Keratinocyte (primary cell): Measurements from ENCODE around the gene PPTC7. TPM values are rescaled to one million over a fixed set of nuclear protein-coding genes. Genes with fewer than 3 reads are reported as not detected.
"Not testable (repeated sequence)": the region's sequence is repeated elsewhere in the genome, so short reads cannot be mapped to it uniquely, and the experiment has no call there.

Experiments used
- DNase-seq: peaks from one replicate; pipeline ENCODE4 v3.0.0-alpha.2; 2011; ENCODE audit warnings: low read depth, missing footprints, low spot score
- FAIRE-seq: peaks from 2 replicates; lab custom pipeline; 2011; peaks lifted over from hg19 to GRCh38; lab: Jason Lieb, UNC
- H2AFZ ChIP-seq: 2 replicates; pipeline ENCODE4 v1.6.0; 2012; ENCODE audit warnings: low read length, control low read depth, inconsistent platforms; ENCODE audit not compliant: control insufficient read depth
- H3K27ac ChIP-seq: 2 replicates; pipeline ENCODE4 v1.5.1; 2011; ENCODE audit warnings: low read length; ENCODE audit not compliant: control insufficient read depth, insufficient read depth
- H3K27me3 ChIP-seq: 3 replicates; pipeline ENCODE4 v1.6.0; 2011; ENCODE audit warnings: low read length; ENCODE audit not compliant: control insufficient read depth, insufficient read depth; ENCODE audit errors: extremely low read depth
- H3K36me3 ChIP-seq, 2 experiments: 2 replicates in 1 of 2; 3 replicates in 1 of 2; pipeline ENCODE4 v1.5.1; 2011; ENCODE audit warnings: low read length in 2 of 2, mild to moderate bottlenecking in 1 of 2; ENCODE audit not compliant: control insufficient read depth in 2 of 2, insufficient read depth in 2 of 2; ENCODE audit errors: extremely low read depth in 1 of 2
- H3K4me1 ChIP-seq: 3 replicates; pipeline ENCODE4 v1.5.1; 2011; ENCODE audit warnings: low read length; ENCODE audit not compliant: control insufficient read depth, insufficient read depth; ENCODE audit errors: extremely low read depth
- H3K4me2 ChIP-seq: 3 replicates; pipeline ENCODE4 v1.6.0; 2011; ENCODE audit warnings: low read depth, low read length; ENCODE audit not compliant: control insufficient read depth, insufficient read depth; ENCODE audit errors: extremely low read depth
- H3K4me3 ChIP-seq, 3 experiments: fragments of 200-600 bp in 1 of 3; sonication (generic) in 1 of 3; 2 replicates in 2 of 3; 3 replicates in 1 of 3; pipeline ENCODE4 v1.5.1; 2011 to 2016; ENCODE audit warnings: low read length in 3 of 3, mild to moderate bottlenecking in 3 of 3, control low read depth in 2 of 3, inconsistent platforms in 1 of 3, low read depth in 1 of 3, mixed read lengths in 1 of 3, mixed run types in 1 of 3, moderate library complexity in 1 of 3; ENCODE audit not compliant: control insufficient read depth in 2 of 3, insufficient read depth in 2 of 3; ENCODE audit errors: extremely low read depth in 1 of 3
- H3K79me2 ChIP-seq: 2 replicates; pipeline ENCODE4 v1.6.0; 2012; ENCODE audit warnings: low read length; ENCODE audit not compliant: control insufficient read depth, insufficient read depth
- H3K9ac ChIP-seq: 3 replicates; pipeline ENCODE4 v1.6.0; 2011; ENCODE audit warnings: low read length; ENCODE audit not compliant: control insufficient read depth, insufficient read depth; ENCODE audit errors: extremely low read depth
- H3K9me1 ChIP-seq: 3 replicates; pipeline ENCODE4 v1.6.0; 2011; ENCODE audit warnings: low read length; ENCODE audit not compliant: control insufficient read depth, insufficient read depth; ENCODE audit errors: extremely low read depth
- H3K9me3 ChIP-seq: 2 replicates; pipeline ENCODE4 v1.5.1; 2012; ENCODE audit warnings: low read depth, low read length; ENCODE audit not compliant: control insufficient read depth
- H4K20me1 ChIP-seq: 3 replicates; pipeline ENCODE4 v1.6.0; 2011; ENCODE audit warnings: low read length; ENCODE audit not compliant: control insufficient read depth, insufficient read depth; ENCODE audit errors: extremely low read depth
- EZH2 ChIP-seq: IDR thresholded peaks from one replicate; pipeline ENCODE4 v1.6.1; 2012; ENCODE audit warnings: inconsistent platforms, mild to moderate bottlenecking, low read length, moderate library complexity
- dilution Hi-C: fragments of 300-500 bp; cut with MboI; formaldehyde crosslinking; loops from one replicate; pipeline ENCODE4 v1.7.0; 2020; ENCODE audit warnings: low sequenced_read_pairs; ENCODE audit not compliant: extremely low pct_ligation_motif_present
- polyA plus RNA-seq, 5 experiments: library from polyadenylated mRNA; depleted of rRNA in 3 of 5; stranded (reverse) in 3 of 5; stranded (forward) in 1 of 5; unstranded in 1 of 5; fragments of >200 nt; gene quantifications; 1 replicate in 1 of 5; 2 replicates in 3 of 5; 3 replicates in 1 of 5; pipeline versions ENCODE4 v1.2.1 to v1.2.3, GENCODE V29; 2011 to 2012; ENCODE audit warnings: missing spikeins in 2 of 5, low read depth in 1 of 5, low replicate concordance in 1 of 5
- TF ChIP-seq, protein P1 (sequence below), 3 experiments: IDR thresholded peaks in 1 of 3; conservative IDR thresholded peaks in 1 of 3; optimal IDR thresholded peaks in 1 of 3; 2 replicates in 2 of 3; 3 replicates in 1 of 3; pipeline versions ENCODE3 to v1.5.1; 2011; ENCODE audit warnings: low read length in 3 of 3, mild to moderate bottlenecking in 3 of 3, moderate library complexity in 2 of 3, control low read depth in 1 of 3, inconsistent platforms in 1 of 3; ENCODE audit not compliant: insufficient read depth in 2 of 3; ENCODE audit errors: extremely low read depth in 1 of 3

Gene PPTC7
- polyA plus RNA-seq, 1 donor (not counting 4 experiments of a cell fraction or from before 2014, with no cell fraction given) = 35.9 TPM

DNA sequence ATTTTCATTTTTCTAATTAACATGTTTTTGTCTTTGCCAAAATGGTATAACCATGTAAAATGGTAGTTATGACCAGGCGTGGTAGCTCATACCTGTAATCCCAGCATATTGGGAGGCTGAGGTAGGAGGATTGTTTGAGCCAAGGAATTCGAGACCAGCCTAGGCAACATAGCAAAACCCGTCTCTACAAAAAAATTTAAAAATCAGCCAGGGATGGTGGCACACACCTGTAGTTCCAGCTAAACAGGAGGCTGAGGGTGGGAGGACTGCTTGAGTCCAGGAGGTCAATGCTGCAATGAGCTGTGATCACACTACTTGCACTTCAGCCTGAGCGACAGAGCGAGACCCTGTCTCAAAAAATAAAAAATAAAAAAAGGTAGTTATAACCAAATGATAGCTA lies 23.1 kb downstream of the PPTC7 start:
- H3K4me3 ChIP-seq = no peak overlapping the region
- H2AFZ ChIP-seq = no peak overlapping the region
- TF ChIP-seq, protein P1, sequence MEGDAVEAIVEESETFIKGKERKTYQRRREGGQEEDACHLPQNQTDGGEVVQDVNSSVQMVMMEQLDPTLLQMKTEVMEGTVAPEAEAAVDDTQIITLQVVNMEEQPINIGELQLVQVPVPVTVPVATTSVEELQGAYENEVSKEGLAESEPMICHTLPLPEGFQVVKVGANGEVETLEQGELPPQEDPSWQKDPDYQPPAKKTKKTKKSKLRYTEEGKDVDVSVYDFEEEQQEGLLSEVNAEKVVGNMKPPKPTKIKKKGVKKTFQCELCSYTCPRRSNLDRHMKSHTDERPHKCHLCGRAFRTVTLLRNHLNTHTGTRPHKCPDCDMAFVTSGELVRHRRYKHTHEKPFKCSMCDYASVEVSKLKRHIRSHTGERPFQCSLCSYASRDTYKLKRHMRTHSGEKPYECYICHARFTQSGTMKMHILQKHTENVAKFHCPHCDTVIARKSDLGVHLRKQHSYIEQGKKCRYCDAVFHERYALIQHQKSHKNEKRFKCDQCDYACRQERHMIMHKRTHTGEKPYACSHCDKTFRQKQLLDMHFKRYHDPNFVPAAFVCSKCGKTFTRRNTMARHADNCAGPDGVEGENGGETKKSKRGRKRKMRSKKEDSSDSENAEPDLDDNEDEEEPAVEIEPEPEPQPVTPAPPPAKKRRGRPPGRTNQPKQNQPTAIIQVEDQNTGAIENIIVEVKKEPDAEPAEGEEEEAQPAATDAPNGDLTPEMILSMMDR (optimal IDR thresholded peaks at IDR 0.05 in 1 of 3, IDR thresholded peaks at IDR 0.05 in 1 of 3, conservative IDR thresholded peaks at IDR 0.05 in 1 of 3; ENCODE audit: extremely low read depth in 1 of 3, insufficient read depth in 2 of 3, low read length in 3 of 3) = no peak
- no peak for TF ChIP-seq EZH2
- no peaks in the 10 kb centered on the region for H4K20me1 ChIP-seq
- H3K4me1 ChIP-seq = peaks cover 34% of the 10 kb centered on the region
- dilution Hi-C loops = no loop called here
- H3K36me3 ChIP-seq = peaks cover 0 to 5% of the 10 kb centered on the region in 2 experiments
- H3K9me3 ChIP-seq = no peaks in the 10 kb centered on the region
- H3K79me2 ChIP-seq = peaks cover 98% of the 10 kb centered on the region
- no peak overlapping the region for H3K9ac ChIP-seq
- H3K27ac ChIP-seq = no peak overlapping the region
- no peak for DNase-seq
- H3K9me1 ChIP-seq = peaks cover 2% of the 10 kb centered on the region
- H3K27me3 ChIP-seq = no peaks in the 10 kb centered on the region
- FAIRE-seq = no peak
- no peak overlapping the region for H3K4me2 ChIP-seq

DNA sequence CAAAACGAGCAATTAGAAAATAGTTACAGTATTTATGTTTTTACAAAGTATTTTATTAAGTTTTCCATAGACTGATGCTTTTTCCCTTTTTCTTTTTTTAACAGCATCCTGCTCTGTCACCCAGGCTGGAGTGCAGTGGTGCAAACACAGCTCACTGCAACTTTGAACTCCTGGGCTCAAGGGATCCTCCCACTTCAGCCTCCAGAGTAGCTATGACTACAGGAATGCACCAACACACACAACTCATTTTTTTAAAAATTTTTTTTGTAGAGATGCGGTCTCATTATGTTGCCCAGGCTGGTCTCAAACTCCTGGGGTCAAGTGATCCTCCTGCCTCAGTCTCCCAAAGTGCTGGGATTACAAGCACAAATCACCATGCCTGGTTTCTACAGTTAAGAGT lies 24.2 kb downstream of the PPTC7 start:
- H3K9me3 ChIP-seq, H3K9me1 ChIP-seq, FAIRE-seq, H2AFZ ChIP-seq, H3K36me3 ChIP-seq, H3K27me3 ChIP-seq, H4K20me1 ChIP-seq, H3K9ac ChIP-seq, dilution Hi-C loops, DNase-seq, H3K27ac ChIP-seq, H3K4me3 ChIP-seq, H3K4me2 ChIP-seq: not testable (repeated sequence)
- Histone ChIP-seq H3K4me1 (peaks cover 26% of the 10 kb centered on the region), H3K79me2 (peaks cover 98% of the 10 kb centered on the region)

DNA sequence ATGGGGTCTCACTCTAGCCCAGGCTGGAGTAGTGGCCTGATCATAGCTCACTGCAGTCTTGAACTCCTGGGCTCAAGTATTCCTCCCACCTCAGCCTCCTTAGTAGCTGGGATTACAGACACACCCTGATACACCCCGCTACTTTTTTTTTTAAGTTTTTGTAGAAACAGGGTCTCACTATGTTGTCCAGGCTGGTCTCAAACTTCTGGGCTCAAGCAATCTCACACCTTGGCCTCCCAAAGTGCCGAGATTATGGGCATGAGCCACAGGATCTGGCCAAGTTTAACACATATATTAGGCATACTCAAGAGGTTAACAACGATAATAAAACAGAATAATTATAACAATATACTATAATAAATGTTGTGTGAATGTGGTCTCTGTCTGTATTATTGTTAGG lies 25.8 kb downstream of the PPTC7 start:
- Histone ChIP-seq H3K4me2 (no peak overlapping the region), H2AFZ (no peak overlapping the region), H3K27me3 (no peaks in the 10 kb centered on the region), H3K27ac (no peak overlapping the region), H3K79me2 (peaks cover 97% of the 10 kb centered on the region), H3K4me1 (peaks cover 19% of the 10 kb centered on the region), H3K4me3 (no peak overlapping the region), H4K20me1 (no peaks in the 10 kb centered on the region), H3K9me3 (no peaks in the 10 kb centered on the region), H3K9me1 (peaks cover 2% of the 10 kb centered on the region), H3K9ac (no peak overlapping the region), H3K36me3 (peaks cover 0 to 11% of the 10 kb centered on the region in 2 experiments)
- no peak for TF ChIP-seq EZH2
- TF ChIP-seq, protein P1 (optimal IDR thresholded peaks at IDR 0.05 in 1 of 3, IDR thresholded peaks at IDR 0.05 in 1 of 3, conservative IDR thresholded peaks at IDR 0.05 in 1 of 3; ENCODE audit: extremely low read depth in 1 of 3, insufficient read depth in 2 of 3, low read length in 3 of 3) = no peak
- no peak for FAIRE-seq
- dilution Hi-C loops = no loop called here
- DNase-seq = no peak
